Stomach smooth muscle (tissue), 2 donors: Measurements from ENCODE around the gene SUGP2.
A peak's percentile ranks its signal among the peaks of the same experiment; 100 is the strongest.

Experiments used
- H3K27ac ChIP-seq: one replicate; pipeline ENCODE4 v1.7.0; 2013; ENCODE audit warnings: mild to moderate bottlenecking, low read length, inconsistent platforms
- H3K27me3 ChIP-seq, 2 donors: one replicate each; pipeline ENCODE4 v1.7.0; 2013; ENCODE audit warnings: low read length in 2 of 2; ENCODE audit not compliant: insufficient read depth in 2 of 2, control insufficient read depth in 1 of 2
- H3K36me3 ChIP-seq, 2 donors: one replicate each; pipeline ENCODE4 v1.7.0; 2013; ENCODE audit warnings: low read length in 2 of 2; ENCODE audit not compliant: control insufficient read depth in 2 of 2, insufficient read depth in 2 of 2
- H3K4me1 ChIP-seq: one replicate; pipeline ENCODE4 v1.7.0; 2013; ENCODE audit warnings: low read length; ENCODE audit not compliant: control insufficient read depth, insufficient read depth
- H3K4me3 ChIP-seq, 2 donors: one replicate each; pipeline ENCODE4 v1.7.0; 2013; ENCODE audit warnings: low read length in 2 of 2
- H3K9ac ChIP-seq, 2 donors: one replicate each; pipeline ENCODE4 v1.7.0; 2013; ENCODE audit warnings: low read length in 2 of 2, mild to moderate bottlenecking in 1 of 2
- H3K9me3 ChIP-seq, 2 donors: one replicate each; pipeline ENCODE4 v1.7.0; 2013; ENCODE audit warnings: low read length in 2 of 2; ENCODE audit not compliant: control insufficient read depth in 2 of 2
- donor health status: healthy.
- donor health status: Pancreatic carcinoma.

Gene SUGP2

GRCh38 chr19:19050104-19050503, 16.8 kb upstream of the SUGP2 start:
- no peak overlapping the region for H3K9ac ChIP-seq
- H3K36me3 ChIP-seq = peaks cover 30% of the 10 kb centered on the region in 2 donors
- no peaks in the 10 kb centered on the region for H3K9me3 ChIP-seq
- H3K27me3 ChIP-seq = no peaks in the 10 kb centered on the region
- H3K4me1 ChIP-seq = no peaks in the 10 kb centered on the region
- no peak overlapping the region for H3K27ac ChIP-seq
- no peak overlapping the region for H3K4me3 ChIP-seq

DNA sequence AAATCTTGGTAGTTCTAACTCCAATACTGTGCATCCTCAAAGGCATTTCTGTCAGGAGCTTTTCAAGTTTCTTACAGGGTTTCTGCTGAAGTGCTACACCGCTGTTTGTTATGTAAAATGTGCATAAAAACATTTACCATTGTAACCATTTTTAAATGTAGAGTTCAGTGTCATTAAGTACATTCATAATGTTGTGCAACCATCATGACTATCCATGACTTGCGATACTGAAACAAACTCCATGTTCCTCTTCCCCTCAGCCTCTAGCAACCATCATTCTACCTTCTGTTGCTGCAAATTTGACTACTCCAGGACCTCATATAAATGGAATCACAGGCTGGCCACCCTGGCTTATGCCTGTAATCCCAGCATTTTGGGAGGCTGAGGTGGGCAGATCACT, 16.1 kb upstream of the SUGP2 start:
- Histone ChIP-seq H3K4me3 (no peak overlapping the region), H3K36me3 (peaks cover 24 to 25% of the 10 kb centered on the region in 2 donors), H3K9ac (no peak overlapping the region), H3K9me3 (no peaks in the 10 kb centered on the region), H3K27ac (no peak overlapping the region), H3K4me1 (no peaks in the 10 kb centered on the region), H3K27me3 (no peaks in the 10 kb centered on the region)

- H3K9me3 ChIP-seq = no peaks in the 10 kb centered on the region
- H3K4me3 ChIP-seq = no peak overlapping the region
- no peak overlapping the region for H3K27ac ChIP-seq
- no peak overlapping the region for H3K9ac ChIP-seq
- H3K36me3 ChIP-seq = peaks cover 9 to 15% of the 10 kb centered on the region in 2 donors
- H3K27me3 ChIP-seq = no peaks in the 10 kb centered on the region
- peaks cover 6% of the 10 kb centered on the region for H3K4me1 ChIP-seq
Measured at GRCh38 chr19:19043881-19044280, 10.6 kb upstream of the SUGP2 start.

- peaks cover 9 to 15% of the 10 kb centered on the region in 2 donors for H3K36me3 ChIP-seq
- no peak overlapping the region for H3K27ac ChIP-seq
- H3K4me1 ChIP-seq = peaks cover 6% of the 10 kb centered on the region
- H3K9ac ChIP-seq = no peak overlapping the region
- H3K4me3 ChIP-seq = no peak overlapping the region
- no peaks in the 10 kb centered on the region for H3K9me3 ChIP-seq
- no peaks in the 10 kb centered on the region for H3K27me3 ChIP-seq
Measured at GRCh38 chr19:19043481-19043880, 10.2 kb upstream of the SUGP2 start.

- no peaks in the 10 kb centered on the region for H3K9me3 ChIP-seq
- no peak overlapping the region for H3K27ac ChIP-seq
- H3K27me3 ChIP-seq = no peaks in the 10 kb centered on the region
- no peak overlapping the region for H3K4me3 ChIP-seq
- peaks cover 6% of the 10 kb centered on the region for H3K4me1 ChIP-seq
- peaks cover 9 to 15% of the 10 kb centered on the region in 2 donors for H3K36me3 ChIP-seq
- no peak overlapping the region for H3K9ac ChIP-seq
Measured at GRCh38 chr19:19042732-19043280, 9.5 kb upstream of the SUGP2 start.

- Histone ChIP-seq H3K9ac (peak overlapping the region in 1 of 2 donors; percentile 36), H3K4me1 (peaks cover 6% of the 10 kb centered on the region), H3K9me3 (no peaks in the 10 kb centered on the region), H3K27me3 (no peaks in the 10 kb centered on the region), H3K27ac (no peak overlapping the region), H3K36me3 (peaks cover 5 to 13% of the 10 kb centered on the region in 2 donors), H3K4me3 (no peak overlapping the region)
Measured at GRCh38 chr19:19040417-19040816, 7.1 kb upstream of the SUGP2 start.

DNA sequence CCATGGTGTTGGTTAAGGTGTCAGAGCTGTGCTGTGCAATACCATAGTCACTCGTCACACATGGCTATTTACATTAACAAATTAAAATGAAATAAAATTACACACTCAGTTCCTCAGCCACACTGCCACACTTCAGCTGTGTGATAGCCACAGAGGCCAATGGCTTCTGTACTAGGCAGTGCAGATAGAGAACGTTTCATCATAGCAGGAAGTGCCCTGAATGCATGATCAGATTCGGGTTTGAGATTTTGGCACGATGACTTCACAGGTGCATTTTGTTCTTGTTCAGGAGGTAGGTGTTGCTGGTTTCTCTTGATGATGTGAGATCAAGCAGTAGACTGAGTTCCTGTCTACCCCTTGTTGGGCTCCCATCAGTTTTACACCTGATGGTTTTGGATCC, 6.6 kb upstream of the SUGP2 start:
- H3K27me3 ChIP-seq = no peaks in the 10 kb centered on the region
- H3K36me3 ChIP-seq = peaks cover 5 to 13% of the 10 kb centered on the region in 2 donors
- H3K9me3 ChIP-seq = no peaks in the 10 kb centered on the region
- no peak overlapping the region for H3K4me3 ChIP-seq
- H3K4me1 ChIP-seq = peaks cover 6% of the 10 kb centered on the region
- no peak overlapping the region for H3K27ac ChIP-seq
- no peak overlapping the region for H3K9ac ChIP-seq

DNA sequence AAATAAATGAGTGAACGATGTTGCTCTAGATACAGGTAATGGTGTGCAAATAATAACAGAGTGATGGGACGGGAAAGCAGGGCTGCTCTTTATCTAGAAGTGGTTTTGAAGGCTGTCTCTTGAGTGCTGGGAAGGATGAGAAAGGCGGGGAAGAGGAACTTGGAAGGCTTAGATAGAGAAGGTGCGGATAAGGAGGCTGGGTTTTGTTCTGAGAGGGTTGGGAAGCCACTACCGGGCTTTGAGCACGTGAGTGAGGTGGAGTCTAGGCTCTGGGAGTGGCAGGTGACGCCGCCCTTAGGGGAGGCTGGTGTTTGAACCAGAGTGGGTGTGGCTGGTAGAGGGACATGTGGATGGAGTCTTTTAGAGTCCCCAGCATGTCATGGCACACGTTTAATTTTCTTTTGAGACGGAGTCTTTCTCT, 897 bp upstream of the SUGP2 start:
- H3K9ac ChIP-seq = peak overlapping the region; percentile 55 to 93
- peak overlapping the region; percentile 84 for H3K27ac ChIP-seq
- peaks cover 3 to 6% of the 10 kb centered on the region in 2 donors for H3K36me3 ChIP-seq
- peaks cover 18% of the 10 kb centered on the region for H3K4me1 ChIP-seq
- no peaks in the 10 kb centered on the region for H3K27me3 ChIP-seq
- H3K9me3 ChIP-seq = no peaks in the 10 kb centered on the region
- peak overlapping the region; percentile 64 to 90 for H3K4me3 ChIP-seq

DNA sequence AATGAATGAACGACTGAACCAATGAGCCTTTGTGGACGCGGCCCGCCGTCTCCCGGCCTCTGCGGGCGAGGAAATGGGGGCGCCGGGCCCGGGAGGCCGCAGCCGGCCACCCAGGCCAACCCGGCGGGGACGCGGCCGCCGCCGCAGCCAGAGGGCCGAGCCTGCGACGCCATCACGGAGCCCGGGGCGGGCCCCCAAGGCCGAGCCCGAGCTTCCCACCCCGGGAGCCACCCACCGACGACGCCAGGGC, 216 bp downstream of the SUGP2 start:
- Histone ChIP-seq H3K4me3 (peak overlapping the region; percentile 64 to 90), H3K4me1 (peaks cover 18% of the 10 kb centered on the region), H3K9ac (peak overlapping the region; percentile 80 to 93)

GRCh38 chr19:19032420-19033175, 719 bp downstream of the SUGP2 start:
- peak overlapping the region; percentile 60 for H3K27ac ChIP-seq
- peaks cover 9 to 16% of the 10 kb centered on the region in 2 donors for H3K36me3 ChIP-seq
- H3K27me3 ChIP-seq = no peaks in the 10 kb centered on the region
- H3K9me3 ChIP-seq = no peaks in the 10 kb centered on the region
- peak overlapping the region; percentile 80 to 93 for H3K9ac ChIP-seq
- peak overlapping the region; percentile 64 to 90 for H3K4me3 ChIP-seq
- H3K4me1 ChIP-seq = peaks cover 18% of the 10 kb centered on the region

More for the DNA sequence above, 216 bp downstream of the SUGP2 start:
- Histone ChIP-seq H3K36me3 (peaks cover 9 to 12% of the 10 kb centered on the region in 2 donors), H3K27ac (peak overlapping the region; percentile 60), H3K27me3 (no peaks in the 10 kb centered on the region), H3K9me3 (no peaks in the 10 kb centered on the region)

- Histone ChIP-seq H3K4me3 (peak overlapping the region in 1 of 2 donors; percentile 90), H3K27ac (no peak overlapping the region), H3K36me3 (peaks cover 14 to 18% of the 10 kb centered on the region in 2 donors), H3K4me1 (peaks cover 18% of the 10 kb centered on the region), H3K9ac (peak overlapping the region; percentile 18 to 21), H3K9me3 (no peaks in the 10 kb centered on the region), H3K27me3 (no peaks in the 10 kb centered on the region)
Measured at GRCh38 chr19:19031891-19032290, 1.4 kb downstream of the SUGP2 start.
